Sigmoid colon (tissue), 3 donors: Measurements from ENCODE around the gene OSBPL5.

ENCODE experiments used
- CTCF ChIP-seq, 4 experiments: fragments of 450-650 bp in 3 of 4; fragments of 200-600 bp in 1 of 4; IDR thresholded peaks; one replicate each; pipeline ENCODE4 v1.5.1; 2016 to 2019; ENCODE audit warnings: antibody characterized with exemption in 4 of 4, mild to moderate bottlenecking in 3 of 4, moderate library complexity in 2 of 4
- POLR2A ChIP-seq, 2 donors: fragments of 450-650 bp; IDR thresholded peaks; one replicate each; pipeline ENCODE4 v1.6.1; 2016; ENCODE audit warnings: antibody characterized with exemption in 2 of 2, mild to moderate bottlenecking in 2 of 2, moderate library complexity in 2 of 2

GRCh38 chr11:3083321-3083720 is 81.8 kb downstream of the OSBPL5 start:
- TF ChIP-seq POLR2A (IDR thresholded peaks at IDR 0.05) = no peak
- TF ChIP-seq CTCF (IDR thresholded peaks at IDR 0.05) = no peak
